GM12865 (cell line): ENCODE results near the gene PTPRK.

ENCODE experiments used
- DNase-seq: peaks from one replicate; pipeline ENCODE4 v3.0.0; 2010; ENCODE audit warnings: low read depth
- H3K4me3 ChIP-seq: 2 replicates; pipeline ENCODE4 v1.5.1; 2011; ENCODE audit warnings: mild to moderate bottlenecking, low read depth, low read length, control low read depth
- CTCF ChIP-seq: IDR thresholded peaks from 2 replicates; pipeline ENCODE4 v1.5.1; 2011; ENCODE audit warnings: low read length, control low read depth, low read depth, inconsistent platforms; ENCODE audit not compliant: insufficient read depth; ENCODE audit errors: missing control alignments

PTPRK gene

GRCh38 chr6:128005009-128005408, 515.4 kb downstream of the PTPRK start:
- no peak for TF ChIP-seq CTCF
- no peak for DNase-seq
- H3K4me3 ChIP-seq = no peak overlapping the region

GRCh38 chr6:128000363-128000762, 520.0 kb downstream of the PTPRK start:
- TF ChIP-seq CTCF = no peak
- H3K4me3 ChIP-seq = no peak overlapping the region
- DNase-seq = no peak

- TF ChIP-seq CTCF = no peak
- H3K4me3 ChIP-seq = no peak overlapping the region
- DNase-seq = no peak
Measured at GRCh38 chr6:127998985-127999384, 521.4 kb downstream of the PTPRK start.

GRCh38 chr6:127997496-127998164, 522.8 kb downstream of the PTPRK start:
- H3K4me3 ChIP-seq = no peak overlapping the region
- DNase-seq = no peak
- TF ChIP-seq CTCF = no peak

- no peak for TF ChIP-seq CTCF
- DNase-seq = no peak
- H3K4me3 ChIP-seq = no peak overlapping the region
Measured at GRCh38 chr6:127996925-127997324, 523.5 kb downstream of the PTPRK start.

- DNase-seq = no peak
- no peak overlapping the region for H3K4me3 ChIP-seq
- TF ChIP-seq CTCF = no peak
Measured at GRCh38 chr6:127992144-127992543, 528.3 kb downstream of the PTPRK start.

- H3K4me3 ChIP-seq = no peak overlapping the region
- no peak for TF ChIP-seq CTCF
- no peak for DNase-seq
Measured at GRCh38 chr6:127990074-127990473, 530.3 kb downstream of the PTPRK start.
